Spleen (tissue), 11 donors: ENCODE data around the gene TMEM239. TPM values are rescaled to one million over a fixed set of nuclear protein-coding genes. Genes with fewer than 3 reads are reported as not detected.

Experiments used
- DNase-seq: peaks from one replicate; pipeline ENCODE4 v3.0.0-alpha.2; 2020
- H3K27ac ChIP-seq, 8 donors: fragments of 200-600 bp; sonication (generic) in 7 of 8; 1 replicate in 4 of 8; 2 replicates in 4 of 8; pipeline versions ENCODE4 v1.5.0 to v1.8.0; 2016 to 2021; ENCODE audit warnings: inconsistent platforms in 4 of 8, mild to moderate bottlenecking in 4 of 8, moderate library complexity in 1 of 8
- H3K27me3 ChIP-seq, 7 donors: fragments of 200-600 bp; sonication (generic) in 6 of 7; replicated peaks in 1 of 7; 1 replicate in 4 of 7; 2 replicates in 3 of 7; pipeline versions ENCODE4 v1.5.0 to v1.8.0; 2016 to 2021; ENCODE audit warnings: inconsistent platforms in 3 of 7, mild to moderate bottlenecking in 1 of 7
- H3K36me3 ChIP-seq, 6 donors: fragments of 200-600 bp; sonication (generic) in 5 of 6; 1 replicate in 4 of 6; 2 replicates in 2 of 6; pipeline versions ENCODE4 v1.5.0 to v1.8.0; 2016 to 2021; ENCODE audit warnings: inconsistent platforms in 2 of 6
- H3K4me1 ChIP-seq, 6 donors: fragments of 200-600 bp; sonication (generic) in 5 of 6; 1 replicate in 3 of 6; 2 replicates in 3 of 6; pipeline versions ENCODE4 v1.5.0 to v1.8.0; 2016 to 2021; ENCODE audit warnings: inconsistent platforms in 3 of 6
- H3K4me3 ChIP-seq, 8 donors: fragments of 200-600 bp; sonication (generic) in 7 of 8; 1 replicate in 4 of 8; 2 replicates in 4 of 8; pipeline versions ENCODE4 v1.5.0 to v1.8.0; 2016 to 2021; ENCODE audit warnings: inconsistent platforms in 4 of 8, mild to moderate bottlenecking in 4 of 8, moderate library complexity in 2 of 8
- H3K9me3 ChIP-seq, 8 donors: fragments of 200-600 bp; sonication (generic) in 7 of 8; 1 replicate in 4 of 8; 2 replicates in 4 of 8; pipeline versions ENCODE4 v1.5.0 to v1.8.0; 2016 to 2021; ENCODE audit warnings: inconsistent platforms in 4 of 8
- CTCF ChIP-seq, 11 experiments: fragments of 200-600 bp in 7 of 11; fragments of 450-650 bp in 4 of 11; sonication (generic) in 4 of 11; IDR thresholded peaks in 8 of 11; conservative IDR thresholded peaks in 3 of 11; 1 replicate in 7 of 11; 2 replicates in 4 of 11; pipeline versions ENCODE4 v1.4.0 to v1.8.0; 2016 to 2021; ENCODE audit warnings: antibody characterized with exemption in 11 of 11, inconsistent platforms in 4 of 11, mild to moderate bottlenecking in 1 of 11
- POLR2A ChIP-seq, 3 donors: fragments of 450-650 bp; IDR thresholded peaks; one replicate each; pipeline ENCODE4 v1.5.1; 2017; ENCODE audit warnings: antibody characterized with exemption in 3 of 3, mild to moderate bottlenecking in 1 of 3
- POLR2AphosphoS5 ChIP-seq, 3 donors: sonication (generic); formaldehyde crosslinking; IDR thresholded peaks; one replicate each; pipeline ENCODE4 v1.5.1; 2017; ENCODE audit warnings: antibody characterized with exemption in 3 of 3
- WGBS, 5 donors: extraction: QIAGEN DNeasy Blood & Tissue Kit in 3 of 5; methylation state at CpG; one replicate each; pipeline versions ENCODE4 v1.1.5 to v1.1.7; 2013 to 2018; 5-methylcytosine and 5-hydroxymethylcytosine counted together
- intact Hi-C: fragments of 100-400 bp; cut with DNase I; formaldehyde crosslinking; loops from one replicate; pipeline ENCODE4 v1.15.0; 2023; ENCODE audit warnings: low total_unique reads
- polyA plus RNA-seq, 3 donors: library from polyadenylated mRNA; stranded (reverse); fragments of 200-250 nt; gene quantifications; one replicate each; pipeline ENCODE4 v1.2.1, GENCODE V29; 2013
- total RNA-seq, 7 donors: library from RNA; depleted of rRNA in 3 of 7; stranded (reverse); fragments of >200 nt in 3 of 7; fragmentation: NEBNext Ultra II Directional in 4 of 7; extraction: Animal tissue kit (Norgen Biotek cat#: 25700) in 4 of 7; gene quantifications; one replicate each; pipeline versions ENCODE4 v1.1.0 to v1.2.1, GENCODE V29; 2016 to 2021
- donor health status: healthy with polysubstance abuse.
- donor health status: DM: no; HTN: no; CAD: no; lungs with moderate emphysema.
- donor health status: DM: no; HTN: no; CAD: no.
- donor health status: Bipolar disorder and iron deficiency.
- donor health status: healthy.
- donor health status: DM: no; HTN: no; CAD: no.
- donor health status: DM: yes; HTN: yes; CAD: no.

TMEM239 gene
- total and polyA plus RNA-seq, 10 donors, result not detected

DNA sequence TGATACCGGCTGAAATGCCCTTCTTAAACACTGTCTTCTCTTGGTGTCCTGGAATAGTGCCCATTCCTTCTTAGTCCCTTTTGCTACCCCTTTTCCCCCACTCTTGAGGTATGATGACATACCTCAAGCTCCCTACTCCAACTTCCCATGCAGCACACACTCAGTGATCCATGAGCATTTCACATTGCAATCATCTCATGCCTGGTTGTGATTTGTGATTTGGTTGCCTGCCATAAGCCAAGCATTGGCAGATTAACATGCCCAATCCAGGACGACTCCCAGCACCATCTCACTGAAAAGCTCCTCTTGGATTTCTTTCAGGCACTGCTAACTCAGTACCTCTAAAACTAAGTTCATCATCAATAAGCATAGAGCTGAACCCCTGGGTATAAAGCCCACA, 42.4 kb downstream of the TMEM239 start:
- no peak for TF ChIP-seq CTCF (IDR thresholded peaks at IDR 0.05 in 8 of 11, conservative IDR thresholded peaks at IDR 0.05 in 3 of 11)
- no peak for TF ChIP-seq POLR2A (IDR thresholded peaks at IDR 0.05)
- no peak for TF ChIP-seq POLR2AphosphoS5 (IDR thresholded peaks at IDR 0.05)
- DNase-seq, result no peak
- Histone ChIP-seq H3K4me3 (no peak overlapping the region), H3K27me3 (no peaks in the 10 kb centered on the region), H3K4me1 (no peaks in the 10 kb centered on the region), H3K36me3 (peaks cover 0 to 49% (median 33%) of the 10 kb centered on the region in 6 donors), H3K27ac (no peak overlapping the region), H3K9me3 (no peaks in the 10 kb centered on the region)
- intact Hi-C loops, result loop anchor here (10.0 kb wide), 1 partner anchor 174 kb away; no protein-coding TSS in a partner anchor
- WGBS, 5 donors, result 94 to 100% (median 96%) methylated on average over 2 of the region's 2 CpGs

DNA sequence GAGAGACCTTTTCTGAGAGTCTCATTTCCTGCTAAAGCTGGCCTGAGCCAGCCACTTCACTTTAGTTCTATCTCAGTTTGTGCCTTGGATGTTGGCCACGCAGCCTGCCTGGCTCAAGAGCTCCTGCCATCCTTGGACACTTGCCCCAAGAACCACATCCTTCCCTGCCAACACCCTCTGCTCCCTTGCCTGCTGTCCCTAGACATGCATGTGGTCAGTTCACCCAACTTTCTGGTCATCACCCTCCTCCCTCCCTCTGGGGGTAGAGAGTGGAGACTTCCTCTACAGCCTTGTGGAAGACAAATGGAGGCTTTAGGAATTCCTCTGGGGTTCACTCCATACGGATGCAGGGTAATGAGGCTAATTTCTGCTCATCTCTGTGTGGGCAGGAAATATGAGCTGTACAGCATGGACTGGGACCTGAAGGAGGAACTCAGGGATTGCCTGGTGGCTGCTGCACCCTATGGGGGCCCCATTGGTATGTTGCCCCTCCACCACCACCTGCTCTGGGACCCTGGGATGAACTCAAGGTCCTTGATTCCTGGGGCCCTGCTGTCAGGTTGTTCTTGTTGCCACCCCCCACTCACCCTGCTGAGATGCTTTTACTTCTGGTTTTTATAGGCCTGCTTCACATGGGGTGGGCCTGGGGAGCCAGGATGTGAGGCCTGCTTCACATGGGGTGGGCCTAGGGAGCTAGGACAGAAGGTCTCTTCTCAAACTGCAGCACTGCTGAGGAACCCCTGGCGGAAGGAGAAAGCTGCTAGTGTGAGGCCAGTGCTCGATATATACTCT, 43.4 kb downstream of the TMEM239 start:
- Histone ChIP-seq H3K27me3 (no peaks in the 10 kb centered on the region), H3K27ac (no peak overlapping the region), H3K36me3 (peaks cover 0 to 58% (median 41%) of the 10 kb centered on the region in 6 donors), H3K4me1 (peaks cover 0 to under 1% (median 0%) of the 10 kb centered on the region in 6 donors), H3K4me3 (no peak overlapping the region), H3K9me3 (no peaks in the 10 kb centered on the region)
- TF ChIP-seq CTCF (IDR thresholded peaks at IDR 0.05 in 8 of 11, conservative IDR thresholded peaks at IDR 0.05 in 3 of 11) (no peak), POLR2A (IDR thresholded peaks at IDR 0.05) (no peak), POLR2AphosphoS5 (IDR thresholded peaks at IDR 0.05) (no peak)
- DNase-seq, result no peak
- intact Hi-C loops, result loop anchor here (10.0 kb wide), 1 partner anchor 175 kb away; no protein-coding TSS in a partner anchor
- 81 to 93% (median 89%) methylated on average over 4 of the region's 4 CpGs for WGBS, 5 donors

- WGBS, 5 donors, result 94 to 99% (median 95%) methylated on average over 11 to 12 of the region's 12 CpGs
- Histone ChIP-seq H3K27ac (peak overlapping the region in 3 of 8 donors; percentile 22 to 86 (median 50)), H3K36me3 (peaks cover 0 to 79% (median 60%) of the 10 kb centered on the region in 6 donors), H3K9me3 (no peaks in the 10 kb centered on the region), H3K4me1 (peaks cover 0 to 34% (median 12%) of the 10 kb centered on the region in 6 donors), H3K4me3 (no peak overlapping the region), H3K27me3 (no peaks in the 10 kb centered on the region)
- TF ChIP-seq CTCF (IDR thresholded peaks at IDR 0.05 in 8 of 11, conservative IDR thresholded peaks at IDR 0.05 in 3 of 11) (no peak), POLR2AphosphoS5 (IDR thresholded peaks at IDR 0.05) (no peak), POLR2A (IDR thresholded peaks at IDR 0.05) (no peak)
- no peak for DNase-seq
- intact Hi-C loops, result no loop called here
Measured at GRCh38 chr20:2864626-2865025, 48.5 kb downstream of the TMEM239 start.

DNA sequence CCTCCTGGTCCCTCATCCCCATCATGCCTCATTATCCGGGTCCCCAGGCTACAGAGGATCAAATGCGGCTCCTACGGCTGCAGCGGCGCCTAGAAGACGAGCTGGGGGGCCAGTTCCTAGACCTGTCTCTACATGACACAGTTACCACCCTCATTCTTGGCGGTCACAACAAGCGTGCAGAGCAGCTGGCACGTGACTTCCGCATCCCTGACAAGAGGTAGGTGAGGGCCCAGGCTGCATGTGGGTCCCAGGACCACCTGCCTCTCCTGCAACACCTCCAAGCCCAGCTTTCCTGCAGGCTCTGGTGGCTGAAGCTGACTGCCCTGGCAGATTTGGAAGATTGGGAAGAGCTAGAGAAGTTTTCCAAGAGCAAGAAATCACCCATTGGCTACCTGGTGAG, 48.9 kb downstream of the TMEM239 start:
- H3K27ac ChIP-seq, result peak overlapping the region in 5 of 8 donors; percentile 22 to 86 (median 39)
- no peak for DNase-seq
- peaks cover 0 to 34% (median 12%) of the 10 kb centered on the region in 6 donors for H3K4me1 ChIP-seq
- peaks cover 0 to 74% (median 59%) of the 10 kb centered on the region in 6 donors for H3K36me3 ChIP-seq
- intact Hi-C loops, result no loop called here
- H3K27me3 ChIP-seq, result no peaks in the 10 kb centered on the region
- H3K4me3 ChIP-seq, result peak overlapping the region in 1 of 8 donors; percentile 9
- TF ChIP-seq POLR2AphosphoS5 (IDR thresholded peaks at IDR 0.05), result no peak
- no peak for TF ChIP-seq POLR2A (IDR thresholded peaks at IDR 0.05)
- no peak for TF ChIP-seq CTCF (IDR thresholded peaks at IDR 0.05 in 8 of 11, conservative IDR thresholded peaks at IDR 0.05 in 3 of 11)
- H3K9me3 ChIP-seq, result no peaks in the 10 kb centered on the region
- 88 to 99% (median 98%) methylated on average over 10 of the region's 10 CpGs for WGBS, 5 donors
